GM12801 (cell line): ENCODE data around the gene POC1B.

ENCODE experiments used
- CTCF ChIP-seq: IDR thresholded peaks from one replicate; pipeline ENCODE4 v1.5.1; 2011; ENCODE audit warnings: control low read depth; ENCODE audit not compliant: insufficient read length; ENCODE audit errors: extremely low read depth

POC1B gene

GRCh38 chr12:89413234-89413633, 112.6 kb downstream of the POC1B start:
- TF ChIP-seq CTCF = no peak

- no peak for TF ChIP-seq CTCF
Measured at GRCh38 chr12:89412665-89413064, 113.2 kb downstream of the POC1B start.

GRCh38 chr12:89411846-89412245, 114.0 kb downstream of the POC1B start:
- no peak for TF ChIP-seq CTCF

GRCh38 chr12:89411234-89411633, 114.6 kb downstream of the POC1B start:
- TF ChIP-seq CTCF = no peak

- TF ChIP-seq CTCF = no peak
Measured at GRCh38 chr12:89405626-89406345, 120.1 kb downstream of the POC1B start.

DNA sequence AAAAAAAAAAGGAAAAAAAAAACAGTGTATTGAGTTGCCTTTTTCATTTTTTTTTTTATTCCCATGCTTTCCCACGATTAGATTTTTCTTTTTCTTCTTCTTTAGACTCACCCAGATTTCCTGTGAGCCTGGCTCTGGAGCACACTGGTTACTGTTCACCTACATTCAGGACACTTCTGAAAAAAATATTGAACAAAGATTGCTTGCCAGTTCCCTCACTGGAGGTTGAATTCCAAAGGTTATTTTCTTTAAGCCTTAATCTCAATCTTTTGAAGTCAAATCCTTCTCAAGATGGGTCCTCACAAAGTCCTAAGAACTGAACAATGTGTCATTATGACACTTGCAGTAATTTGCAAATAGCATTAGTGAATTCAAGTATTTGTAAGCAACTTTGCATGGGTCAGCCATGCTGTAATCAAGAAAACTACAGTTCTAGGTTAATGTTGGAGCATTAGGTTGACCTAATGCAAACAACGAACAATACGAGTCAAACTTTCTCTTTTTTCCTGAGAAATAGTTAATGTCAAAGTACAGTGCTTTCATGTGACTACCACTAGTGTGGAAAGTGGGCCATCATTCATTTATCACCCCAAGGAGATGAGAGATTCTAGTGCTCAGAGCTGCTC, 124.3 kb downstream of the POC1B start:
- TF ChIP-seq CTCF = no peak

GRCh38 chr12:89400415-89400814, 125.4 kb downstream of the POC1B start:
- TF ChIP-seq CTCF = no peak
